GM19463 (cell line): Measurements from ENCODE around the gene CCL3.
"Not testable (repeated sequence)": the region's sequence is repeated elsewhere in the genome, so short reads cannot be mapped to it uniquely, and the experiment has no call there.

Experiments
- ATAC-seq: cut with Tn5 transposase; IDR thresholded peaks from one replicate; pipeline ENCODE4 v1.9.1; 2021; ENCODE audit warnings: mild to moderate bottlenecking, moderate library complexity; ENCODE audit not compliant: unreplicated experiment

CCL3 gene

DNA sequence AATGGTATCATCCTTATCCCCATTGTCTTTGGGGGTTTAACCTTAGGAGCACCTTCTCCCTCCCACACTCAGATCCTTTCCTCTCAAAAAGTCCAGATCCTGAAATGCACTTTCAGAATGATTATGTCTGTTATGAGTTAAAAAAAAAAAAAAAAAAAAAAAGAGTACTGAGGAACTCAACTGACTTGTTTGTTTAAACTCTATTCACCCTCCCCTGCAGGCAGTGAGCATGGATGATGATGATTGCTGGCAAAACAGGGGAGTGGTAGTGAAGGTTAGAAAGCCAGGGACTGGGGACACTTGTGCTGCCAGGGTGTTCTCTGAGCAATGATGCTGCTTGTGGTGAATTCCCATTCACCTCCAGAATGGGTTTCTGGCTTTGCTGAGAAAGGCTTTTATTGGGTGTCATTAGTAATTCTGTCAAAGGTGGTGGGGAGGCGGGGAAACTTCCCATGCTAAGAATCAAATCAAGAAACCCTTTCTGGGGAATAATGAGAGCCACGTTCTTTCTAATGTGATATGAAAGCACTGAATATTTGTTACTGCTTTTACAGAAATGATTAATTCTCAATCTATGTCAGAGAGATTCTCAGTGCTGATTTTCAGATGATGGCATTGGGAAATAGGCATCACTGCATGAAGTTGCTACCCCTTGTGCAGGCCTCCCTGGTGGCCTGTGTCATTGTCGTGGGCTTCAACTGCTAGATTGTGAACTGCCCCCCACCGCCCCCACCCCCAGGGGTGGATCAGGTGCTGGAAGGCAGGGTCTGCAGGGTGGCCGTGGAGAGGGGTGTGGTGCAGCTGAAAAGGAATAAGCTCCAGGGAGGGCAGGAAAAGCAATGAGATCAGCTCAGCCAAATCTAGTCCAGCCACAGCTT, 27.8 kb upstream of the CCL3 start:
- ATAC-seq: no peak

DNA sequence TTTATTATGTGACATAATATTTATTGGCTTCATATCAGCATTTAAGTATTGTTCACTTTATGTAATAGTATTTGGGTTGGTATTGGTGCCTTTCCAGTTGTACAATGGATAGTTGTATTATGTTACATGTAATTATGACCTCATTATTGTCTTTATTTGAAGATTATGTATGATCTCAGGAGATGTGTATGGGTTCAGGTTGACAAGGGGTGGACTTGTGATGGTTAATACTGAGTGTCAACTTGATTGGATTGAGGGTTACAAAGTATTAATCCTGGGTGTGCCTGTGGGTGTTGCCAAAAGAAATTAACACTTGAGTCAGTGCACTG, 25.7 kb upstream of the CCL3 start:
- ATAC-seq: not testable (repeated sequence)

DNA sequence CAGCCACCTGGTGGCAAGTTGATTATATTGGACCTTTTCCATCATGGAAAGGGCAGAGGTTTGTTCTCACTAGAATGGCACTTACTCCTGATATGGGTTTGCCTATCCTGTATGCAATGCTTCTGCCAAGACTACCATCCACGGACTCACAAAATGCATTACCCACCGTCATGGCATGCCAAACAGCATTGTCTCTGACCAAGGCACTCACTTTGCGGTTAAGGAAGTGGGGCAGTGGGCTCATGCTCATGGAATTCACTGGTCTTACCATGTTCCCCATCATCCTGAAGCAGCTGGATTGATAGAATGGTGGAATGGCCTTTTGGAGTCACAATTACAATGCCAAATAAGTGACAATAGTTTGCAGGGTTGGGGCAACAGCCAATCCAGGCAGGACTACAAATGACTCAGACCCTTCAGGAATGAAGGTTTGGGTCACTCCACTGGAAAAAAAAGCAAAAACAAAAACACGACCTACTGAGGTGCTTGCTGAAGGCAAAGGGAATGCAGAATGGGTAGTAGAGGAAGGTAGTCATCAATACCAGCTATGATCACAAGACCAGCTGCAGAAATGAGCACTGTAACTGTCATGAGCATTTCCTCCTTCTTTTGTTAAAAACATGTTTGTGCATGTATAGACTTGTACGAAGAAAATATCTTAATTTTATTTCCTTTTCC, 25.2 kb upstream of the CCL3 start:
- ATAC-seq: not testable (repeated sequence)

DNA sequence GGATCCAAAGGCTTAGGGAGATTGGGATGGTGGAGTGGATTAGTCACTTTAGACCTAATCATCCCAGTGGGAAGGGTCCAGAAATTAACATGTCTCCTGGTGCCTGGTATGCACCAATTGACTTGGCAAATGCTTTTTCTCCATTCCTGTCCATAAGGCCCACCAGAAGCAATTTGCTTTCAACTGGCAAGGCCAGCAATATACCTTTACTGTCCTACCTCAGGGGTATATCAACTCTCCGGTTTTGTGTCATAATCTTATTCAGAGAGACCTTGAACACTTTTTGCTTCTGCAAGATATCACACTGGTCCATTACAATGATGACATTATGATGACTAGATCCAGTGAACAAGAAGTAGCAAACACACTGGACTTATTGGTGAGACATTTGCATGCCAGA, 23.2 kb upstream of the CCL3 start:
- ATAC-seq: not testable (repeated sequence)

DNA sequence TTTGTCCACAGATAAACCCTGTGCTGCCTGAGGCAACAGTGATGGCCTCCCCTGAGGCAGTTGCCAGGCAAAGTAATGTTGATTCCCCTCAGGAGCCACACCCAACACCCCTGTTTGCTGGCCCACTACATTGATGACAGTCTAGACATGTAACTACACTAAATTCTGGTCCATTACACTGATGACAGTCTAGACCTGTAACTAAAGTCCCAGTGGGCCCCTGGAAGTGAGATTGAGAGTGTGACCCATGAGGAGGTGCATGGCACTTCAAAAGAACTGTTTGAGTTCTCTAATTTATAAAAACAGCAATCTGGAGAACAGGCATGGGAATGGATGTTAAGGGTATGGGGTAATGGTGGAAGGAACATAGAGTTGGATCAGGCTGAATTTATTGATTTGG, 22.6 kb upstream of the CCL3 start:
- ATAC-seq: no peak

DNA sequence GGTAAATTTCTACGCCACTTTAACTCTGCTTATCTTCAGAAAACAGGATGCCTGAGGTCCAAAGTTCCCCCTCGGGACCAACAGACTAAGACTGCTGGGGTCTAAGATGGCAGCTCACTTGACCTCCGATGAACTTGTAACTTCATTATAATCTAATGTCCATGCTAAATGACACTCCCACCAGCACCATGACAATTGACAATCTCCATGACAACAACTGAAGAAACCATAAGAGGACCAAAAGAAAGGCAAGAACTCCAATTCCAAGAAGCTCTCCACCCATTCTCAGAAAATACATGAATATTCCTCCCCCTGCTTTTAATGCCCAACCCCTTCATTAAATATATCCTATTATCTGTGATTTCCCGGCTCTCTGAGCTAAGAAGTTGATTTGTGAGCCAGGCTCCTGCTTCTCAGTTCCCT, 21.1 kb upstream of the CCL3 start:
- ATAC-seq: no peak

DNA sequence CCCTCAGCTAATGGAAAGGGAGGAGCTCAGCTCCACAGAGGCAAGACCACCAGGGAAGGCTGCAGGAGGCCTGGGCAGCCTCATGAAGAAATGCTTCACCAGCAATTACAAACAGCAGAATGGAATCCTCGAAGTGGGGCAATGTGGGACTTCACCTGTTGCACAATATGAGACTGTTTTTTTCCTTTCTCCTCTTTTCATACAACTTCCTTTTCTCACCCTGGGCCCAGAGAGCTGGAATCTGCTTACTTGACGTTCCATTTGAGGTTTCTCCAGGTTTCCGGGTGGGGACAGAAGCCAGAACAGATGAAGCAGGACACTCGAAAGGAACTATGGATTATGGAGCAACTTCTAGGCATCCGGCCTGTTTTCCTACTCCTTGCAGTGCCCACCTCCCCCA, 18.3 kb upstream of the CCL3 start:
- not testable (repeated sequence) for ATAC-seq

DNA sequence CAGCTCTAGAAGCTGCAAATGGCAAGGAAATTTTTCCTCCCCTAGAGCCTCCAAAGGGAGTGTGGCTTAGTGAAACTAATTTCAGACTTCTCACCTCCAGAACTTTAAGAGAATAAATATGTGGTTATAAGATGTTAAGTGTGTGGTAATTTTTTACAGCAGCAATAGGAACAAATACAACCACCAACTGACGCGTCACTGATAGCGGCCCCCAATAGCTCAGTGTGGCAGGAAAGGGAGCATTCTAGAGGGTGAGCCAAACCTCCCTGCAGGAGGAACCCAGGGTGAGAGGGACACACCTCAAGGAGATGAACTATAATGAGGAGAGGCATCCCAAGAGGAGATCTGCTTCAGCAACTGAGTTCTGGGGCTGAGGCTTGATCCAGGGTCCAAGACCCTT, 17.7 kb upstream of the CCL3 start:
- no peak for ATAC-seq

DNA sequence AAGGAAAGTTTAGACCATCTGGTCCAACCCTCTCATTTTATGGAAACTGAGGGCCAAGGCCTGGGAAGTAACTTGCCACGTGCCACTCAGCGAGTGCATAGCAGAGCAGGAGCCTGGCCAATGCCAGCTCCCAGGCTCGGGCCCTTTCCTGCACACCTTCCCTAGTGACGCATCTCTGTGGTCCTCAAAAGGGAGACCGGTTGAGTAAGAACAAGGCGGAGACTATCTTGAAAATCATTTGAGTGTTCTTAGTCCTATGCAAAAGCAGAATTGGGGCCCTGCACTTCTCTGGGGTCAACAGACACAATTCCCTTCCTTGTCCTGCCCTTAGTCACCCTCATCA, 16.5 kb upstream of the CCL3 start:
- ATAC-seq: no peak

DNA sequence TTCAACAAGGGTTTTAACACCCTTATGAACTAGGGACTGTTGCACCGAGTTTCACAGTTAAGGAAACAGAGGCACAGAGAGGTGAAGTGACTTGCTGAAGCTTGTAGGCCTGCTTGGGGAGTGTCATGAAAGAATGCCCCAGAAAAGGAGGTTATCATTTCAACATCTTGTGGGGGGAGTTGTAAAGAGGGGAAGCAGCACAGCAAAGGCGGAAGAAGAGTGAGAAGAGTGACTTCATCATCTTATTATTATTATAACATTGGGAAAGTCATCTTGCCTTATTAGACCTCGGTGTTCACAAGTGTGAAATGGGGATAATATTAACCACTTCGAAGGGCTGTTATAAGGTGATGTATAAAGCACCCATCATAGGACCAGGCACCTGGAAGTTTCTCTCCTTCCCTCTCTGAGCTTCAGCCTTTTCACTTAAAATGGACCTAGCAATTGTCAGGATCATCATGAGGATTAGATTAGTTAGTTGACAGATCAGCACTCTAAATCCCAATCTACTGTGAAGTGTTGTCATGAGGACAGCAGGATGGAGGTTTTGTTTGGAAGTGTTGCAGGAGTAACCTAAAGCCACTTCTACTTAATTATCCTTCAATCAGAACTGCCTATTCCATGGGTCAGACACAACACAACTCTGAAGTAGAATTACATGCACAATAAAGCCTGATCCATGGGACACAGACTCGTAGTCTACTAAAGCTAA, 16.0 kb upstream of the CCL3 start:
- no peak for ATAC-seq

DNA sequence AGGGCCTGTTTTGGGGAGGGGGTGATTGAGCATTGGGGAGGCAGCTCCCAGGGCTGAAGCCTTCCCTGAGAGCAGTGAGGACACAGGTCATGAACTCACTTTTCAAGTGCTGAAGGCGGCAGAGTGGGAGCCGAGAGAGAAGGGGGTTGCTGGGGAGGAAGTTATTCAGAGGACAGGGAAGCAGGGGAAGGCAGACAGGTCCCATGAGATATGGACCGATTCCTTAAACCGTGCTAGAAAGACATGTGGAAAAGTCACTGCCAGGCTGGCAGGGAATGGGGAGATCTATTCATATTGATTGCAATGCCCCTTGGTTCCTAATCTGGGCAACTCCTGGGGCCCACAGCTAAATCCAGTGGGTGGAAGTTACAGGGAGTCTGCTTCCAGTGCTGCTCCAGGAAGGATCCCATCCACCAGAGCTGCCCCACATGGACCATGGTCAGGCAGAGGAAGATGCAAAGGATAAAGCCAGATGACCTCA, 14.8 kb upstream of the CCL3 start:
- ATAC-seq: no peak

DNA sequence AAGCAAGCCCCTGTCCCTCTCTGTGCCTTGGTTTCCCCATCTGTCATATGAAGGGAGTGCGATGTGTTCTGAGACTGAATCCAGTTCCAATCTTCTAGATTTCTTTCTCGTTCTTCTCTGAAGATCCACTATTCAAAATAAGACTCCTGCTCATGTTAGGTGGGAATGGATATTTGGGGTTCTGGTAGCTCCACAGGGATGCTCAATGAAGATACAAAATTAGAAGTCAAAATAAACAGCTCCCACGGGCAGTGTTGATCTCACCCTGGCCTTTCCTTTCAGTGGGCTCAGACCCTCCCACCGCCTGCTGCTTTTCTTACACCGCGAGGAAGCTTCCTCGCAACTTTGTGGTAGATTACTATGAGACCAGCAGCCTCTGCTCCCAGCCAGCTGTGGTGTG, 14.3 kb upstream of the CCL3 start:
- ATAC-seq: not testable (repeated sequence)

DNA sequence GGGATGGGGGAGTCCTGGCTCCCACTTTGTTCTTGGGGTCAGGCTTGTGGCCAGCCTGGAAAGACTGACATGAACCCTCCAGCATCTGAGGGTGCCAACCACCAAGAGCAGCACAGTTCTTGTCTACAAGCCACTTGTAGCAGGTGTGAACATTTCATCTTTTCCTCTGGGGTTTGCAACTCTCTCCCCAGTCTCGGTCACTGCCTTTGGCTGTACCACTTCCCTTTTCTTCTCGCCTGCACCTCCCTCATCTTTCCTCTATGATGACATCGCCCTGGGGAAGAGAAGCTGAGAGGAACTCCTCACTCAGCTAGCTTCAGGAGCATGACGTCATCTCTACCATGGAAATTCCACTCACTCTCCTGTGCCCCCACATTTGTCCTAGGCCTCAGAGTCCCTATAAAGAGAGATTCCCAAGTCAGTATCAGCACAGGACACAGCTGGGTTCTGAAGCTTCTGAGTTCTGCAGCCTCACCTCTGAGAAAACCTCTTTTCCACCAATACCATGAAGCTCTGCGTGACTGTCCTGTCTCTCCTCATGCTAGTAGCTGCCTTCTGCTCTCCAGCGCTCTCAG, 13.5 kb upstream of the CCL3 start, which contains the start of gene CCL4:
TSS of gene CCL4 (plus strand) at position 427 of the 575 bp plus-strand sequence. CDS start at position 506, 79 bp downstream.
- peak; percentile 84 for ATAC-seq

DNA sequence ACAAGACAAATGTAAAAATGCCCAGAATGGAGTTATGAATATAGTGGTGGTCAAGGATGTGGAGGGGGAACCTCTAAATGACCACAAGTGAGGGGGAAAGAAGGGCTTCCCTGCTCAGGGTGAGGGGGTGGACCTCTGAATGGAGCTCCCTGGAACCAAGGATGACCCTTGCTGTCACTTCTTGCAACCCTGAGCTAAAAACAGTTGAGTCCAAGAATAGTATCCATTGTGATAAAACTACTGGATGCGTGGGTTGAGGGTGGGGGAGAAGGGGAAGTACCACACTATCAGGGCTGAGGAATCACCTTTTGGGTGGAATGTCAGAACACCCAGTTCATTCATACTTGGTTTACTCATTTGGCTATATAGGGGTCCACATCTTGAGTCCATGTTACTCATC, 9.1 kb upstream of the CCL3 start:
- not testable (repeated sequence) for ATAC-seq

DNA sequence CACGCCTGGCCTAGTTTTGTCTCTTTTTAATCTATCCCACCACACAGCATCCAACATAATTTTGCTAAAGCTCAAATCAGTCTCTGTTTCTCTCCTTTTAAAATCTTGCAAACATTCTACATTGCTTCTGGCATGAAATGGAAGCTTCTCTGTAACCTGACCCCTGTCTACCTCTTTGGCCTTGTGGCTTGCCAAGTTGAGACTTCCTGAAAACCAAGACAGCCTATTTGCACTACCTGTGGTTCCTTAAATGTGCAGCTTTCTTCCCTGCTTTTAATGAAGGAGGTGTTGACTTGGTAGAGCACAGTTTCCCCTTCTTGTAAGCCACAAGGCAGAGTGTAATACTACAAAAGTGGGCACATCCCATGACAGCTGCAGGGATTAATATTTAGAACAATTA, 6.0 kb upstream of the CCL3 start:
- no peak for ATAC-seq

DNA sequence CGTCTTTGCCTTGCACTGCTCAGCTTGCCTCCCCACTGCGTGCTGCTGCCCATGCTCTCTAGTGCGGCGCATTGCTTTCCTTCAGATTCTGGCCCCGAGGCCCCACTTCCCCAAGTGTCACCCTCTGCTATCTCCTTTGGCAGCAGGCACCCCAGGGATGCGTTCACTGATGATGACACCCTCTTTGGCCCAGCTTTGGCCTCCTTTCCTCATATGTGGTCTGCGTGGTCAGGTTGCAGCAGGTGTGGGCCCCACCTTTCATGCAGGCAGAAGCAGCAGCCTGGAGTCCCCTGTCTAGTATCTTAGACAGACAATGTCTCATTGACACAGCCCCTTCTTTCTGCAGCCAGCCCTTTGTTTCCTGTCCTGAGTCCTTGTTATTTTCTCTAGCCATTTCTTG, 4.8 kb upstream of the CCL3 start:
- no peak for ATAC-seq

DNA sequence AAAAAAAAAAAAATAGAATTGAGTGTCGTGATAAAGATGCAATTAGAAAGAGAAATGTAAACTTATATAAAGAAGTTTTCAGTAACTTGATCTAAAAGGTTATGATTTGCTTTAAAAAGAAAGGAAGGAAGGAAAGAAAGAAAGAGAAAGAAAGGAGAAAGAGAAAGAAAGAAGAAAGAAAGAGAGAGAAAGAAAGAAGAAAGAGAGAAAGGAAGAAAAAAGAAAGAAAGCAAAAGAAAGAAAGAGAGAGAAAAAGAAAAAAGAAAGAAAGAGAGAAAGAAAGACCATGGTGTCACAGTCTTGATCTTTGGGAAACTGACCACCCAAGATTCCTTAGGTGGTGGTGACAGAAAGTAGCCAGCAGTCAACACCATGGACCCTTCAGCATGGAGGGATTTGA, 4.3 kb upstream of the CCL3 start:
- no peak for ATAC-seq

DNA sequence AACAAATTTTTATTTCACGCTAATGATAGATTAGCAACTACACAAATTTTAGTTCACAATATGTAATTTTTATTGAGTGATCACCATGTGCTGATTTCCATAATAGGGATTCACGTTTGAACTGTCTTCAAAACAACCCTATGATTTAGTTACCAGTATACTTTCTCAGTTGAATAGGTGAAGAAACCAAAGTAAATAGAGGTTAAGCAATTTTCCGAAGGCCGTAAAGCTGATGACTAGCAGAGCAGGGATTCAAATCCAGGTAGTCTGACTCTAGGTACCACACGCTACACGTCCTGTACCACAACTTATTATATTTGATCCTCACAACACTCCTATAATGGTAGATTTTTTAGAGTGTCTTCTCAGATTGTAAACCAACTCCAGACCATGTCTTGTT, 2.8 kb upstream of the CCL3 start:
- not testable (repeated sequence) for ATAC-seq

DNA sequence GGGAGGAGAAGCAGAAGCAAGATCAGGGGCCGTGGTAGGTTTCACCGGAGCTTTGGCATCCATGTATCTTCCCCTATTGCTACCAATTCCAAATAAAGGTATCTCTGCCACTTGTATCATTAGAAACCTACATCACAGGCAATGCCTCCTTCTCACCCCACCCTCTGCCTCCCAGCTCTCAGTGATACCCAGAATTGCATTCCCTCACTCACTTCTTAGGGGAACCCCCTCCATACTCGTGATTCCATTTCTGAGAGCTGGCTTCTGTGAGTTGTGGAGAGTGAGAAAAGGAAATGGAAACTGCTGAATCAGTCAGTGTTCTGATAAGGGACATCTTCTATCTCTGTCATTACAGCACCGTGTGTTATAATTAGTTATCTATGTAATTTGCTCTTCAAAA, 2.3 kb upstream of the CCL3 start:
- ATAC-seq: no peak

DNA sequence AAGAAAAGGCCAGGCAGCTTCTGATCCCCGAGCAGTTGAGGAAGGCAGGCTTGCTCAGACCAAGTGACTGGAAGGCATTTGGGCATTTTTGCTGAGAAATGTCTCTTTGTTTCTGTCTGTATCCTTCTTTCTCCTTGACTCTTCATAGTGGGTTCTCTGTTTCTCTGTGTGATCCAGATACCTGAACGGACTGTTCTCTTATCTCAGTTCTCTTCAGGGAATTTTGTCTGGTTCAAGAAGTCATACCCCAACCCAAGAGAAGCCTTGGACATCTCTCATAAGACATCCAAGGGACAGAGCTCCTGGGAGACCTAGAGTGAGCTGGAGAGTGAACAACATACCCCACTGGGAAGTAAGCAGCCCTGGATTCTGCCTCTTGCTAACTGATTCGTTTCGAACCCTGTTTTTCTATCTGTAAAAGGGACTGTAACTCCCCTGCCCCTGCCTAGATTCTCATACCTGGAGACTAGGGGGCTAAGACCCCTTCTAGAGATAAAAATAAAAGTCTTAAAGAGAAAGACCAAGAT, 541 bp downstream of the CCL3 start:
- ATAC-seq: no peak

DNA sequence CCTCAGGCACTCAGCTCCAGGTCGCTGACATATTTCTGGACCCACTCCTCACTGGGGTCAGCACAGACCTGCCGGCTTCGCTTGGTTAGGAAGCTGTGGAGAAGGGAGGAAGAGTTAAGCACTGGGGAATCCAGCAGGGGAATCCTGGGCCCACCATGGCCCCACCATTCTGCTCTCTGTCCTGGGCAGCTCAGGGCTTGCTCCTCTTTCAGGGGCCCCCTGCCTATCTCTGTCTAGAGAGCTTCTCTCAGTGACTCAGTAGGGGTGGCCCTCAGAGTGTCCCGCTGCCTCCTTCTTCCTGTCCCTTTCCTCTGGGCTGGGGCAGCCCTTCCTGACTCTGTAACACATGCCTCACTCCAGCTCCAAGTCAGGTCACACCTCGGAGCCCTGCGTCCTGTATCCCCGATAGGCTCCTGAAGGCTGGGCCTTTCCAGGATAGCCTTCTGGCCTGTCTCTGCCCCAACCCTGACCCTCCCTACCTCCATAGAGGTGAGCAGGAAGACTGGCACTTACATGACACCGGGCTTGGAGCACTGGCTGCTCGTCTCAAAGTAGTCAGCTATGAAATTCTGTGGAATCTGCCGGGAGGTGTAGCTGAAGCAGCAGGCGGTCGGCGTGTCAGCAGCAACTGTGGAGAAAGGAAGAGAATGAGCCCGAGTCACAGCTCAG, 1.1 kb downstream of the CCL3 start:
- ATAC-seq: no peak
